22Rv1 (cell line): ENCODE measurements around the gene MRPL55.

Experiments
- H3K27ac ChIP-seq: fragments of 450-650 bp; 2 replicates; pipeline ENCODE4 v1.5.1; 2017
- CTCF ChIP-seq: fragments of 450-650 bp; IDR thresholded peaks from 2 replicates; pipeline ENCODE4 v1.5.1; 2017; ENCODE audit warnings: mild to moderate bottlenecking
- ZFX ChIP-seq: fragments of 450-650 bp; IDR thresholded peaks from 2 replicates; pipeline ENCODE4 v1.6.1; 2017; ENCODE audit warnings: antibody characterized with exemption, borderline replicate concordance

MRPL55 gene

DNA sequence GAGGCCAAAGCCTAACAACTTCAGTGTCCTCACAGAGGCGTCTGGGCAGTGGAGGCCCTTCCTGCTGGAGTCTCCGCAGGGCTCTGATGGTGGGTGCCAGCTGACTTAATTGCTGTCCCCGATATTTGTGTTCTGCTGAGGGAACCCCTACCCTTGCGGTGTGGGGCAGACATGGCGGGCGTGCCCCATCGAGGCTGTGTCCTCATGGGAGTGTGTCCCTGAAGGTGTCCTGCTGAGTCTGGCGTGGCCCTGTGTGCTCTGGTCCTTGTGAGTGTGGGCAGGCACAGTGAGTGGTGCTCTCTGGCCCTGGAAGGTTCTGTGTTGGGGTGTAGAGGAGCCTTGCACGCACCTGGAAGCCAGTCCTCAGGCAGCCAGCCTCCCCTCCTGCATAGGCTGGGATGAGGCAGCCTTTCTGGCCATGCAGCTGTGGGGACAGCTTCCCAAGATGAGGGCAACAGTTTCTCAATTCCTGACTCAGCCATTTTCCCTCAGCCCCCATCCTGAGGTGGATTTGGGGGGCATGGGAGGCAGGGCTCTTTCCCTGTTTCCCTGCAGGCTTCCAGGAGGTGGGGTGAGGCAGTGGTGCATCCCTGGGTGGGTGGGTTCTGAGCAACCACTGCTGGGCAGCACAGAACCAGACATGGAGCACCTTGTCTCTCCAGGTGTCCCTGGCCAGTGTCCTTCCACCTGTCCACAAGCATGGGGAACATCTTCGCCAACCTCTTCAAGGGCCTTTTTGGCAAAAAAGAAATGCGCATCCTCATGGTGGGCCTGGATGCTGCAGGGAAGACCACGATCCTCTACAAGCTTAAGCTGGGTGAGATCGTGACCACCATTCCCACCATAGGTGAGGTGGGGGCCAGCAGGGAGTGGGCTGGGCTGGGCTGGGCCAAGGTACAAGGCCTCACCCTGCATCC, 12.4 kb downstream of the MRPL55 start:
- TF ChIP-seq ZFX (no peak), CTCF (no peak)
- H3K27ac ChIP-seq, result no peak overlapping the region

GRCh38 chr1:228095938-228096337, 13.2 kb downstream of the MRPL55 start:
- TF ChIP-seq CTCF, result no peak
- no peak for TF ChIP-seq ZFX

GRCh38 chr1:228095161-228095560, 13.9 kb downstream of the MRPL55 start:
- TF ChIP-seq ZFX (no peak), CTCF (no peak)
- no peak overlapping the region for H3K27ac ChIP-seq

More at GRCh38 chr1:228095938-228096337, 13.2 kb downstream of the MRPL55 start:
- no peak overlapping the region for H3K27ac ChIP-seq

DNA sequence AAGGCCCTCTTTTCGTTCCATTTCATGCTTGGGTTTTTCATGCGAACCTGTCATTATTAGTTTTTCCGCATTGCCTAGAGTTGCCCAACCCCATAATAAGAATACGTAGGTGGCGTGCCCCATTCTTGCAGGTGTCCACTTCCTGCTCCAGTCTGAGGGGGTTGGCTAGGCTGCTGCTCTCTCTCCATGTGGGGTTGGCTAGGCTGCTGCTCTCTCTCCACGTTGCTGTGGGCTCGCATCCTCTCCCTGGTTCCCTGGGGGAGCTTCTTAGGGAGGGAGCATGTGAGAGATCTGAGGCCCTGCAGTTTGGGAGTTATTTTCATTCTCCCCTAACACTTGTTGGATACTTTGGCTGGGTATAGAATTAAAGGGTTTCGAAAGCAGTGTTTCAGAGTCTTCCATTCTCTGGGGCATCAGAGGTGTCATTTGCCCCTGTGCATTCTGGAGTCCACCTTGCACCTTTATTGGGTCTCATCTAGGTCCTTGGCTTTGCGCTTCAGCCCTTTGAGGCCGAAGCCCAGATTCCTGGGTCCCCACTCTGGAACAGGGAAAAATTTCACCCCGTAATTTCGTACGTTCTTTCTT, 14.6 kb downstream of the MRPL55 start:
- TF ChIP-seq CTCF (no peak), ZFX (no peak)

GRCh38 chr1:228093050-228093906, 15.8 kb downstream of the MRPL55 start:
- H3K27ac ChIP-seq, result no peak overlapping the region
- TF ChIP-seq CTCF (no peak), ZFX (no peak)

More for the DNA sequence above, 14.6 kb downstream of the MRPL55 start:
- no peak overlapping the region for H3K27ac ChIP-seq

DNA sequence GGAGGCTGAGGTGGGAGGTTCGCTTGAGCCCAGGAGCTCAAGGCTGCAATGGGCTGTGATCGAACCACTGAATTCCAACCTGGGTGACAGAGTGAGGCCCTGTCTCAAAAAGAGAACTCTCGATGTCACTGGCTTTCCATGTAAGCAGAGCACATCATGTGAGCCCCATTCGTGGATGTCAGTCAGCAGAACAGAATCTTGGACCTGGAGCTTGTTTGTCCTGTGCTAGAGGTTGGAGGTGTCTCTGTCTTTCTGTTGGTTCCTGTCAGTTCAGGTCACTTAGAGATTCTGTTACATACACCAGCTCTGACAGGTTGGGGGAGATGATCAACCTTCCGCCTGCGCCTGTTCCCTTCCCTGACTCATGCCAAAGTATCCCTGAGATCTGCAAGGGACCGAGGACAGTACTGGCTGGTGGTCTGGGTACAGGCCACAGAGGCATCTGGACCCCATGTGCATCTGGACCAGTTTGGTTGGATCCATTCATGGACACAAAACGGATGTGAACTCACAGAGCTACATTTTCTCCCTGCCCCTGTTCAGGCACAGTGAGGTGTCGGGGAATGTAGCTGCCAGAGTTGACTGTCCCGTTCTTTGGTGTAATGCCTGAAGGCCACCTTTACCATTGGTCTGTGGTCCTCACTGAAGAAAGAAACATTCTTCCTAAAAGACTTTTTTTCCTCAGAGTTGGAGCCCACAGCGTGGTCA, 16.6 kb downstream of the MRPL55 start:
- no peak overlapping the region for H3K27ac ChIP-seq

More for the DNA sequence above, 16.6 kb downstream of the MRPL55 start:
- no peak for TF ChIP-seq CTCF
- no peak for TF ChIP-seq ZFX
